ENCODE data around the gene DDX3Y. TPM values are rescaled to one million over a fixed set of nuclear protein-coding genes. Genes with fewer than 3 reads are reported as not detected.

DDX3Y gene
- total RNA-seq, 4 donors from 2014 or later: 0.19 to 88.3 (median 39.4) TPM

DNA sequence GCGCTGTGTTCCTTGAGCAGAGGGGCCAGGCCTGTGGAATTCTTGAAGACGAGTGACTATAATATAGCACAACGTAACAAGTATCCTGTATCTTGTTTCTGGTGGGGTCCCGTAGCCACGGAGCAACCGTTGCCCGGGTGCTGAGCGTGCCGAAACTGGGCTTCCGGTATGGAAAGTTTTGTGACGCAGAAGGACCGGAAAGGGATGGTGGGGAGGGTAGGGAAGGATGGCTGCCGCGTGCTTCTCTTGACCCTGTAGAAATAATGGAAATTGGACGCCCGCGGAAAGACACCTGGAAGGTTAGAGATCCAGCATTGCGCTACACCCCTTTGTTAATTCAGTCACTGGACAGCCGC lies 827 bp downstream of the DDX3Y start:
- no peaks in the 10 kb centered on the region for H3K27me3 ChIP-seq
- H3K4me1 ChIP-seq: peaks cover 0 to 36% (median 15%) of the 10 kb centered on the region in 4 donors
- DNase-seq (ENCODE audit: extremely low spot score): peak; percentile 91
- H3K9me3 ChIP-seq: no peaks in the 10 kb centered on the region
- TF ChIP-seq POLR2AphosphoS5 (IDR thresholded peaks at IDR 0.05) (no peak), POLR2A (IDR thresholded peaks at IDR 0.05; ENCODE audit: low read depth) (no peak), EP300 (IDR thresholded peaks at IDR 0.05) (no peak)
- TF ChIP-seq, protein P1, sequence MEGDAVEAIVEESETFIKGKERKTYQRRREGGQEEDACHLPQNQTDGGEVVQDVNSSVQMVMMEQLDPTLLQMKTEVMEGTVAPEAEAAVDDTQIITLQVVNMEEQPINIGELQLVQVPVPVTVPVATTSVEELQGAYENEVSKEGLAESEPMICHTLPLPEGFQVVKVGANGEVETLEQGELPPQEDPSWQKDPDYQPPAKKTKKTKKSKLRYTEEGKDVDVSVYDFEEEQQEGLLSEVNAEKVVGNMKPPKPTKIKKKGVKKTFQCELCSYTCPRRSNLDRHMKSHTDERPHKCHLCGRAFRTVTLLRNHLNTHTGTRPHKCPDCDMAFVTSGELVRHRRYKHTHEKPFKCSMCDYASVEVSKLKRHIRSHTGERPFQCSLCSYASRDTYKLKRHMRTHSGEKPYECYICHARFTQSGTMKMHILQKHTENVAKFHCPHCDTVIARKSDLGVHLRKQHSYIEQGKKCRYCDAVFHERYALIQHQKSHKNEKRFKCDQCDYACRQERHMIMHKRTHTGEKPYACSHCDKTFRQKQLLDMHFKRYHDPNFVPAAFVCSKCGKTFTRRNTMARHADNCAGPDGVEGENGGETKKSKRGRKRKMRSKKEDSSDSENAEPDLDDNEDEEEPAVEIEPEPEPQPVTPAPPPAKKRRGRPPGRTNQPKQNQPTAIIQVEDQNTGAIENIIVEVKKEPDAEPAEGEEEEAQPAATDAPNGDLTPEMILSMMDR (IDR thresholded peaks at IDR 0.05): no peak
- intact Hi-C loops (cut with DNase I): no loop called here
- peak overlapping the region in 2 of 4 donors; percentile 95 to 96 for H3K27ac ChIP-seq (replicated peaks in 1 of 4)
- no peaks in the 10 kb centered on the region for H3K36me3 ChIP-seq
- H3K4me3 ChIP-seq: peak overlapping the region in 2 of 4 donors; percentile 66 to 71
- no CpG with 5 or more reads among the region's 19 CpGs for WGBS

DNA sequence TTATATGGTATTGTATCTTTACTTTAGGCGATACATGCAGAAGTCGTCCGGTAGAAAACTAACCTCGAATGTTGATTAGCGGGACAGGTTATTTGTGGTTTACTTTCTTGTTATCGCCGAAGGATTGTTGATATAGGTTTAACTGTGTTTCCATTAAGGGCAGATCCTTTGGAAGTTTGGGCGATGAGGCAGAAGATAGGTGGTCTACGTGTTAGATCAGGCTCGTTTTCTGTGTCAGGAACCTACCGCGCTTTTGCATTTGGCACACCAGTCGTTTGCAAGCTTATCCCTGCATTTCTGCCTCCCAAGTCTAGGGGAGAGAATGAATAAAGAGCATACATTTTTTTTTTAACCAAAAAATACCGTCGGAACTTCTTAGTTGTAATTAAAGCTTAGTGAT lies 1.2 kb downstream of the DDX3Y start:
- WGBS: no CpG with 5 or more reads among the region's 15 CpGs
- Histone ChIP-seq H3K4me1 (peaks cover 0 to 36% (median 15%) of the 10 kb centered on the region in 4 donors), H3K9me3 (no peaks in the 10 kb centered on the region), H3K36me3 (no peaks in the 10 kb centered on the region), H3K27ac (replicated peaks in 1 of 4) (peak overlapping the region in 2 of 4 donors; percentile 95 to 96), H3K4me3 (peak overlapping the region in 2 of 4 donors; percentile 66 to 71), H3K27me3 (no peaks in the 10 kb centered on the region)
- intact Hi-C loops (cut with DNase I): no loop called here
- TF ChIP-seq POLR2AphosphoS5 (IDR thresholded peaks at IDR 0.05) (no peak), POLR2A (IDR thresholded peaks at IDR 0.05; ENCODE audit: low read depth) (no peak), EP300 (IDR thresholded peaks at IDR 0.05) (no peak)
- TF ChIP-seq, protein P1 (IDR thresholded peaks at IDR 0.05): no peak
- DNase-seq (ENCODE audit: extremely low spot score): no peak

DNA sequence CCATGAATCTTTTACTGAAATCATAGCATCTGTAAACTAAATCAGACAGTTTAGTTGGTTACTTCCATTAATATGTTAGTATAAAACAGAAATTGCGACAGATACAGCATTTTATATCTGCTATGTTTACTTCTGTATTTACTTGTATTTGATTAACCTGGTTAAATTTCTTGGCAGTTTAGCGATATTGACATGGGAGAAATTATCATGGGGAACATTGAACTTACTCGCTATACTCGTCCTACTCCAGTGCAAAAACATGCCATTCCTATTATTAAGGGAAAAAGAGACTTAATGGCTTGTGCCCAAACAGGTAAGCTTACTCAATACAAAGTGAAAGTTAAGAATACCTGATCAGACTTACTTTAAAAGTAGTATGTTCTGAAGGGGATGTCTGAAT lies 8.9 kb downstream of the DDX3Y start:
- no CpG with 5 or more reads among the region's 4 CpGs for WGBS
- Histone ChIP-seq H3K4me3 (no peak overlapping the region), H3K9me3 (no peaks in the 10 kb centered on the region), H3K36me3 (peaks cover 0 to 61% (median 15%) of the 10 kb centered on the region in 4 donors), H3K27ac (replicated peaks in 1 of 4) (no peak overlapping the region), H3K27me3 (no peaks in the 10 kb centered on the region), H3K4me1 (peaks cover 0 to 17% (median 7%) of the 10 kb centered on the region in 4 donors)
- TF ChIP-seq, protein P1 (IDR thresholded peaks at IDR 0.05): no peak
- TF ChIP-seq EP300 (IDR thresholded peaks at IDR 0.05): no peak
- TF ChIP-seq POLR2A (IDR thresholded peaks at IDR 0.05; ENCODE audit: low read depth): no peak
- no peak for DNase-seq (ENCODE audit: extremely low spot score)
- intact Hi-C loops (cut with DNase I): no loop called here

DNA sequence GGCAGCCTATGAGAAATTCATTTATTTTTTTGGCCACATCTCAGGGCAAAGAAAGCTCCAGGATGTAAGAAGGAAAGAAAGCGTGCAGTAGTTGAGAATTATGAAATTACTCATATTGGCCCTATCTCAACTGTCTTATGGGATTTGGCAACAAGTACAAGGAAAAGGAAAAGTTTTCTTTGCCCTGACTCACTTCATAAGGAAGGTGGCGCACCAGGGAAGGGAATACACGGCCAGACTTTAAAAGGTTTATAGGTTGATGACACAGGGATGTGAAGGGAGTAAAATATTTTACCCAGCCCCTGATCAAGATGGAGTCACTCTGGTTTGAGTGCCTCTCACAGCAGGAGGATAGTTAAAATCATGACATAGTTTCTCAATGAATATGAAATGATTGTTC lies 23.4 kb downstream of the DDX3Y start:
- Histone ChIP-seq H3K9me3 (no peaks in the 10 kb centered on the region), H3K4me1 (no peaks in the 10 kb centered on the region), H3K27me3 (no peaks in the 10 kb centered on the region), H3K36me3 (no peaks in the 10 kb centered on the region), H3K4me3 (no peak overlapping the region), H3K27ac (replicated peaks in 1 of 4) (no peak overlapping the region)
- WGBS: no CpG with 5 or more reads among the region's 3 CpGs
- TF ChIP-seq EP300 (IDR thresholded peaks at IDR 0.05): no peak
- TF ChIP-seq POLR2A (IDR thresholded peaks at IDR 0.05; ENCODE audit: low read depth): no peak
- TF ChIP-seq, protein P1 (IDR thresholded peaks at IDR 0.05): no peak
- no peak for TF ChIP-seq POLR2AphosphoS5 (IDR thresholded peaks at IDR 0.05)
- intact Hi-C loops (cut with DNase I): no loop called here
- no peak for DNase-seq (ENCODE audit: extremely low spot score)

All from esophagus muscularis mucosa (tissue), 4 donors.